CD4-positive, alpha-beta T cell treated with Interleukin-6 for 4 hours (primary cell): ENCODE measurements around the gene PISD.

Experiments used
- DNase-seq: peaks from one replicate; pipeline ENCODE4 v3.0.0-alpha.2; 2020; ENCODE audit warnings: mixed read lengths

Gene PISD

DNA sequence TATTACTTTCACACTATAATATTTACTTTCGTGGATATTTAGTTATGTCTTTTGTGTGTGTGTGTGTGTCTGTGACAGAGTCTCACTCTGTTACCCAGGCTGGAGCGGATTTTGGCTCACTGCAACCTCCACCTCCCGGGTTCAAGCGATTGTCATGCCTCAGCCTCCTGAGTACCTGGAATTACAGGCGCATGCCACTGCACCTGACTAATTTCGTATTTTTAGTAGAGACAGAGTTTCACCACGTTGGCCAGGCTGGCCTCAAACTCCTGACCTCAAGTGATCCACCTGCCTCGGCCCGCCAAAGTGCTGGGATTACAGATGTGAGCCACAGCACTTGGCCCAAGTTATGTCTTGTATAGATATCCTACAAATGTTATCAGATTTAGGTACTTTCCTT is 9.9 kb downstream of the PISD start:
- no peak for DNase-seq

- no peak for DNase-seq
Measured at GRCh38 chr22:31651664-31652063, 10.4 kb downstream of the PISD start.

GRCh38 chr22:31650391-31650790 is 11.6 kb downstream of the PISD start:
- DNase-seq: no peak

GRCh38 chr22:31647523-31648320 is 14.3 kb downstream of the PISD start:
- no peak for DNase-seq

GRCh38 chr22:31647066-31647465 is 14.9 kb downstream of the PISD start:
- DNase-seq: no peak

DNA sequence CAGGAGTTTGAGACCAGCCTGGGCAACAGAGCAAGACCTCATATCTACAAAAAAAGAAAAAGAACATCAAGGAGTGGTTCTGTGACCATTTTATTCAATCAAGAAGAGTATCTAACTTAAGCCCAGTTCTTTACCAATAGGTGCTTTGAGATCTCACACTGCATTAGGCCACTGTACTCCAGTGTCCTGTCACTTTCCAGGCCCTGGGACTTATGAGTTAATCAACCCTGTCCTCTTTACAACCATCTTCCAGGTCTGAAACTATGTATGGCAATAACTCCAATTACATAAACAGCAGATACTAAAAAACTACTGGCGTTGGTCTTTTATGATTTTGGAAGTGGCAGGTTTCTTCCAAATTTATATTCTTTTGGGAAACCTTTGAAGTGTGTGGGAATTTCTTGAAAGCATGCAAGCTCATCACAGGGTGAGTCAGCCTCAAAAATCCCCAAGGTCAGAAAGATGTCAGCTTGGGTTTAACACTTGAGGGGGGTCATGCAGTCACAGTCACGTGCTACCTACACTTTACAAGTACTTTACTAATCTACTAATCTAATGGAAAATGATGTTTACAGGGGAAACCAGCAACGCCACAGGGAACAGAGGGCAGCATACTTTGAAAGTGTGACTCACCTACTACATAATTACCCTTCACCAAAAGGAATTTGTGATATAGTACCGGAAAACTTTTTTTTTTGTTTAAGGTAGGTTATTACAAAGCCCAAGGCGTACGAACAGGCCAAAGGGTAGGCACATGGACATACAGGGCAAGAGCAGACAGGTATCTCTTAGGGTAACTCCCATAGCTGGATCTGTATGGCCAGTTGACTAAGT is 15.6 kb downstream of the PISD start:
- DNase-seq: no peak

DNA sequence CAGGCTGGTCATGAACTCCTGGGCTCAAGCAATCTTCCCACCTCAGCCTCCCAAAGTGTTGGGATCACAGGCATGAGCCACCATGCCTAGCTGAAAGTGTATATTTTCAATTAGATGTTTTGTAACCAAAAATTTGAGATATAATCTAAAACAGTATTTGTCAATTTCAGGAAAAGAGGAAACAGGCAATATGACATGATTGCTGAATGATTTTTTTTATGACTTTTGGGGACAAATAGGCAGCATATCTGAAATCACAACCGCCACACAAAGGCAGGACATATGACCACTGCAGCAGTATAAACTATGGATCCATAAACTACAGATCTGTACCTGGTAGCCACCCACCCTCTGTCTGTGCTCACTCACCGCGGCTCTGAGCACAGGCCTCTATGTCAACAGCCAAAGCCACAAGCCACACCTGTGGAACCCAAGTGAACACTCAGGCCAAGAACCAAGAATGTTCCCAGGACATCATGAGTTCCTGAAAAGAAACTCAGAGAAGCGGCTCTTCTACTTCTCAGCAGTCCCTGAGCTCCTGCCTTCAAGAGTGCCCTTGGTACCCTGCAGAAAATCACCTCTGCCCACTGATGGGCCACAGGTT is 22.5 kb downstream of the PISD start:
- peak; percentile 21 for DNase-seq

GRCh38 chr22:31637891-31638618 is 24.0 kb downstream of the PISD start:
- DNase-seq: peak; percentile 9

GRCh38 chr22:31637447-31637890 is 24.5 kb downstream of the PISD start:
- no peak for DNase-seq

DNA sequence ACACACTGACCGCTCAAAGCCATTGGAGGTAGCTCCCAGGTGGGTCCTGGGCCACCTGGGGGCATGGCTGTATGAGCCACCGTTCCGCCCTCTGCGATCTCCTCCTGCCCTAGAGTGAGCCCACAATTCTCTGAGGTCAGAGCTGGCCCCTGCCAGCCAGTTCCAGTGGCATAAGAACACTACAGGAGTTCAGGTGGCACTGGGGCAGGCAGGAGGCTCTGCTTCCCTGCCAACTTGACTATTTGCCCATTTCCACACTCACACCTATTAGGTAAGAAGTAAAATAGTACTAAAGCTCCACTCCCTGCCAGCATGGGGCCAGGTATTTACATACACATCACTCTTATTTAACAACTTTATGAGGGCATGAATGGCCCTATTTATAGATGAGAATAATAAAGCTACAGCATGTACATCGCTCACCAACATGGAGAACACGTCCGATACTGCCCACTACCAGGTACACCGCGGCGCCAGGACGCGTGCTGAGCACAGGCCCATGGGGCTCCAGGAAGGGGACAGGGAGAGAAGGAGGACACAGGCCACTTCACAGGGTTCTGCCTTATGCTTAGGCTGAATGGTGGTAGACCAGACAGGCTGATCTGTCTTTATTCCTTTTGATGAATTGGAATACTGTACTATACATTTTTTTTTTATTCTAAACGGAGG is 26.2 kb downstream of the PISD start:
- DNase-seq: no peak

DNA sequence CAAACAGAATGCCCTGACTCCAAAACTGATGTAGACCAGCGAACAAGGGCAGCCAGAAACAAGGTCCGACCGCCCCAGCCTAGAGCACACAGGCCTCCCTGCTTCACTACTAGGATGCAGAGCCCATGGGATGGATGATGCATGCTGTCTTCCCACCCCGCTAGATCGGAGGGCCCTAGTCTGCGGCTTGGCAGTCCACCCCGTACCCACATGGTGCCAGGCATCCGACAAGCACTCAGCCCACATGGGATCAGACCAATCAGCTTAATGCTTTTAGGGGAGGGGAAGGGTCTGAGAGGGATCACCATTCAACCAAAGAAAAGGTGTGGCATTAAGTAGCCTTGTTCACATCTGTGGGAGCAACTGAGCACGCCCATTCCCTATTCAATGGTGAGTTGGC is 30.6 kb downstream of the PISD start:
- DNase-seq: no peak

GRCh38 chr22:31630331-31631329 is 31.4 kb downstream of the PISD start:
- DNase-seq: peak; percentile 93

DNA sequence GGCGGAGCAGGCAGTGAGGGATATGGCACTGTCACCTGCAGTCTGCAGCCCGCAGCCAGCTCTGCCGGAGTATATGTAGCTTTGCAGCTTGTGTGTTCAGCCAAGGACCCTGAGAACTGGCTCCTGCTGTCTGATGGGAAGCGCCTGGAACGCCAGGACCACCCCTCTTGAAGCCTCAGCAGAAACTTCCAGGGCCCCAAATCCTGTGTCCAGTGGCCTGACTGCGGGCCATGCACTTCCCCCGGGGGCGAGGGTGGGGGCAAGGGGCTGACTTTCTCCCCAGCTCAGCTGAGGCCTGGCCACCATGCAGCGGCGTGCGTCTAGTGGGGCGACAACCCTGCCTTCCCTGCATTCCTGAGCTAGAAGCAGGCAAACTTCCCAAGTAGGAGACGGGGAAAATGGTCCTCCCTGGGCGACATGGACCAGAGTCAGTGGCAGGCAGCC is 32.3 kb downstream of the PISD start:
- no peak for DNase-seq

- DNase-seq: peak; percentile 35
Measured at GRCh38 chr22:31628969-31629708, 32.9 kb downstream of the PISD start.

DNA sequence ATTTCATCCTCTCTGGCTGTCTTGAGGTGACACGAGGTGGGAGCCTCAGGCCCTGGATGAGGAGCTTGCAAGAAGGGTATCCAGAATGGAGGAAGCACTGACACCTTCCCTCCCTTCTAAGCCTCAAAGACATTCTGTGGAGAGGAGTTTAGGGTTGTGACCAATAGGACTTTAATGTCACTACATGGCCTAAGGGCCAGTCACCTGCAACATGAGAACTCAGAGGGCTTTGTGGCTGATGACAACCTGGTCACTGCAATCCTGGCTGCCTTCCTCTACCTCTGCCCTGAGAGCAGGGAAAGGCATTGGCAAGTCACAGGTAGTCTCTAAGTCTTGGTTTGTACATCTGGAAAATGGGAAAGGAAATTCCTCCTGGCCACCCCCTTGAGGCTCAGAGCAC is 33.7 kb downstream of the PISD start:
- no peak for DNase-seq

- DNase-seq: no peak
Measured at GRCh38 chr22:31627223-31627731, 34.7 kb downstream of the PISD start.

DNA sequence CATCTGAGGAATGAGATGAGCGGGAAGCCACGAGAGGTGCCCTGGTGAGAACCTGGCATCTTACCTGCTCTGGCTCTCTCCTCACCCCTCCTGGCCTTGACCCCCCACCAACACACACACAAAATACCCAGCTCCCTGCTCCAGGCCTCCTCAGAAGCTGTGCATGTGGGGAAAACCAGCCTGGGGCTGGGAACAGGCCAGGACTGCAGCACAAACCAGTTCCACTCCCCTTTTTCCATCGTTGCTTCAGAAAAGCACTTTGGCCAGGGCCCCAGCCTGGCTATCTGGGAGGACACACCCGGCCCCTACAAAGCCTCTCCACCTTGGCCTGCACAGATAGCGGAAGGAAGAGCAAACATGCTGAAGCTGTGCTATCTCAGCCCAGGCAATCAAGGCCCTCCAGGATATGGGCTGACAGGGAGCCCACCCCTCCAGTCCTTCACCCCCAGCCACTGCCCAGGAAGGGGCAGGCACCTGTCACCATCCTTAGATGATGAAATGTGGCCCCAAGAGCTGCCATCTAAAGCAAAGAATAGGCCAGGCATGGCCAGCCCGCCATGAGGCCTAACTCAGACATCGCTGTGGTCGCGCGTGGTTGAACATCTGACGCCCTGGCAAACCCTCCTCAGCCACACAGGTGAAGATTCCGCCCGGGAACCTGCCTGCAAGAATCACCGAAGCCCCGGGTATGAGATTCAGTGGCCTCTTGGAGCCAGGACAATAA is 35.4 kb downstream of the PISD start:
- no peak for DNase-seq

- DNase-seq: no peak
Measured at GRCh38 chr22:31625661-31626426, 36.2 kb downstream of the PISD start.

GRCh38 chr22:31625257-31625640 is 36.8 kb downstream of the PISD start:
- DNase-seq: no peak
